Measurements from ENCODE around the gene DNAH8. TPM values are rescaled to one million over a fixed set of nuclear protein-coding genes. Genes with fewer than 3 reads are reported as not detected.

The DNAH8 gene
- total and polyA plus RNA-seq, 2 donors = 0.05 to 0.11 TPM

DNA sequence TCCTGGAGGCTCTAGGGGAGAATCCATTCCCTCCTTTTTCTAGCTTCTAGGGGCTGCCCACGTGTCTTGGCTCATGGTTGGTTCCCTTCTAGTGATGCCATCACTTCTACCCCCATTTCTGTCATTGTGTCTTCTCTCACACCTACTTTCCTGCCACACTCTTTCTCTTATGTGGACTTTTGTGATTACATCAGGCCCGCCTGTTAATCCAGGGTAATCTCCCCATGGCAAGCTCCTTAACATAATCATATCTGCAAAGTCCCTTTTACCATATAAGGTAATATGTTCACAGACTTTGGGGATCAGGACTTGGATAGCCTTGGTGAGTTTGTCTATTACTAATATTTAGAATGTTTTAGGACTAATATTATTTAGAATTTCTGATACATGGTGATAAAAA lies 111.9 kb downstream of the DNAH8 start:
- H3K27ac ChIP-seq (ENCODE audit: low read depth in 1 of 2, low read length in 1 of 2) = no peak overlapping the region
- DNase-seq (ENCODE audit: low read depth in 6 of 9, low spot score in 9 of 9) = no peak
- H3K9me3 ChIP-seq (ENCODE audit: control insufficient read depth in 2 of 2, insufficient read depth in 1 of 2, low read length in 1 of 2) = no peaks in the 10 kb centered on the region
- H3K27me3 ChIP-seq (ENCODE audit: control insufficient read depth in 2 of 2, insufficient read depth in 1 of 2, low read length in 1 of 2) = no peaks in the 10 kb centered on the region
- no peak overlapping the region for H3K4me3 ChIP-seq (ENCODE audit: low read length in 2 of 2)
- no peaks in the 10 kb centered on the region for H3K36me3 ChIP-seq (ENCODE audit: control insufficient read depth in 2 of 2, insufficient read depth in 2 of 2, low read length in 1 of 2)
- no peaks in the 10 kb centered on the region for H3K4me1 ChIP-seq (ENCODE audit: control insufficient read depth in 2 of 2, insufficient read depth in 2 of 2, low read length in 2 of 2)
- 89% methylated on average over 2 of the region's 2 CpGs for WGBS

DNA sequence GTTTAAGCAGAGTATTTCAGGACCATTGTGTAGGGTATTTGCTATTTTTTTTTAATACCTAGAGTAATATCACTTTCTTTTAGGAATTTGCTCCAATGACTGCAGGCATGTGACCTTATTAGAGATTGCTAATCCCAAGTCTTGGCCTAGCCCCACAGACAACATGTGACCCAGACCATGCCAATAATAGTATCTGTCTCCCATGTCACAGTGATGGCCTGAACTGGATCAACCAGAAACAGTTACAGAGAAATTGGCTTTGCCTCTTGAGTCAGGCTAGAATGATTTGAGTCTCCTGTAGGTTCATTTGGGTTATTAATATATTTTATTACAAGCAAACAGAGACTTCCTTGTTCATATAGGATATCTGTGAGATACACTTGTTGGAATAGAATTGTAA lies 116.8 kb downstream of the DNAH8 start:
- no peaks in the 10 kb centered on the region for H3K4me1 ChIP-seq (ENCODE audit: control insufficient read depth in 2 of 2, insufficient read depth in 2 of 2, low read length in 2 of 2)
- no peaks in the 10 kb centered on the region for H3K27me3 ChIP-seq (ENCODE audit: control insufficient read depth in 2 of 2, insufficient read depth in 1 of 2, low read length in 1 of 2)
- DNase-seq (ENCODE audit: low read depth in 6 of 9, low spot score in 9 of 9) = no peak
- H3K9me3 ChIP-seq (ENCODE audit: control insufficient read depth in 2 of 2, insufficient read depth in 1 of 2, low read length in 1 of 2) = no peaks in the 10 kb centered on the region
- H3K4me3 ChIP-seq (ENCODE audit: low read length in 2 of 2) = no peak overlapping the region
- no peak overlapping the region for H3K27ac ChIP-seq (ENCODE audit: low read depth in 1 of 2, low read length in 1 of 2)
- H3K36me3 ChIP-seq (ENCODE audit: control insufficient read depth in 2 of 2, insufficient read depth in 2 of 2, low read length in 1 of 2) = no peaks in the 10 kb centered on the region

DNA sequence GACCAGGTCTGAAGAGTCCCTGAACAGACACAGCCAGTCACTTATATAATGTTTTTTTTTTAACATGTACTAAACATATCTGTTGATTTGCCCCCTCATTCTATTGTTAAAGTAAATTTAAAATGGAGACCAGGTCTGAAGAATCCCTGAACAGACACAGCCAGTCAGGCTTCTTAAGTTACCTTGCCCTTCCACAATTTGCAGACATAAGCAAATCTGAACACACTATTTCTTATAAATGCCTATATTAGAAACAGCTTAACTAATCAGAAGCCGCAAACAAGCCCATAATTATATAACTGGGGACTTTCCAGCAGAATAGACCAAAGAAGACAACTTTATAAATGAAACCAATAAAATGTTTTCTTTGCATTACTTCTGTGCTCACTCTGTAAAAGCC lies 118.2 kb downstream of the DNAH8 start:
- WGBS = 97% methylated on average over 1 of the region's 1 CpG

DNA sequence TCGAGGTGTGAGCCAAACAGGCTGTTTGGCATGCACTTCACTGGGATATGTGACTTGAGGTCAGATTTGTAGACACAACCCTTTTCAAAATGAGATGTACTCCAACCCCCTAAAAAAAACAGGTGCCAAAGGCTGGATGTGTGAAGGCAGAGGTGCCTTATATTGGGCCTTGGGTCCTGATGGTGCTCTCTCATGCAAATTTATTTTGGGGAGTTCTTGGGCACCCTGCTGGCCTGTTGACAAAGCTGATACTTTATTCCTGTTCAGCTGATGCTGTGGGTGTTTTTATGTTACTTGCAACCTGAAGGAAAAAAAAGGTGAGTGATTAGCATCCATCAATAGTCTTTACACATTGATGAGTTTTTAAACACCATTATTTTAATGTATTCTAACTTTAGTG lies 121.5 kb downstream of the DNAH8 start:
- DNase-seq (ENCODE audit: low read depth in 6 of 9, low spot score in 9 of 9) = no peak
- H3K27me3 ChIP-seq (ENCODE audit: control insufficient read depth in 2 of 2, insufficient read depth in 1 of 2, low read length in 1 of 2) = no peaks in the 10 kb centered on the region
- 94% methylated on average over 1 of the region's 1 CpG for WGBS

More for the DNA sequence above, 118.2 kb downstream of the DNAH8 start:
- Histone ChIP-seq H3K9me3 (ENCODE audit: control insufficient read depth in 2 of 2, insufficient read depth in 1 of 2, low read length in 1 of 2) (no peaks in the 10 kb centered on the region), H3K27ac (ENCODE audit: low read depth in 1 of 2, low read length in 1 of 2) (no peak overlapping the region), H3K4me1 (ENCODE audit: control insufficient read depth in 2 of 2, insufficient read depth in 2 of 2, low read length in 2 of 2) (no peaks in the 10 kb centered on the region), H3K27me3 (ENCODE audit: control insufficient read depth in 2 of 2, insufficient read depth in 1 of 2, low read length in 1 of 2) (no peaks in the 10 kb centered on the region), H3K4me3 (ENCODE audit: low read length in 2 of 2) (no peak overlapping the region), H3K36me3 (ENCODE audit: control insufficient read depth in 2 of 2, insufficient read depth in 2 of 2, low read length in 1 of 2) (no peaks in the 10 kb centered on the region)
- DNase-seq (ENCODE audit: low read depth in 6 of 9, low spot score in 9 of 9) = no peak

DNA sequence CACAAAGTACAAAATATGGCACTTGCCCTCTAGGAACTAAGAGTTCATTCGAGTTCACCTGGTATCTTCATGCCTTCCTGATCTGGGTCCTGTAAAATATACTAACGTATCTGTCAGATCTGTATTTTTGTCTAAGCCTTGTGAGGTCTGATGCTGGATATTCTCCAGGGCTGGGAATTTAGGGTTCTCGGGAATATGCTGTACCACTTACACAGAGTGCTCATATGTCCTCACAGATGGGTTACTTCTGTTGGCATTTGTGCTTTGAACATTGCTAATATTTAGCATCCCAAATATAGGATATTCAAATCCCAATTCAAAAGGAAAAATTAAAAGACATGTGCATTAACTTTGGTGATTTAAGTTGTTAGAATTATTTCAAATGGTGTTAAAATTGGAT lies 122.0 kb downstream of the DNAH8 start:
- Histone ChIP-seq H3K4me1 (ENCODE audit: control insufficient read depth in 2 of 2, insufficient read depth in 2 of 2, low read length in 2 of 2) (no peaks in the 10 kb centered on the region), H3K9me3 (ENCODE audit: control insufficient read depth in 2 of 2, insufficient read depth in 1 of 2, low read length in 1 of 2) (no peaks in the 10 kb centered on the region), H3K36me3 (ENCODE audit: control insufficient read depth in 2 of 2, insufficient read depth in 2 of 2, low read length in 1 of 2) (no peaks in the 10 kb centered on the region), H3K27me3 (ENCODE audit: control insufficient read depth in 2 of 2, insufficient read depth in 1 of 2, low read length in 1 of 2) (no peaks in the 10 kb centered on the region), H3K27ac (ENCODE audit: low read depth in 1 of 2, low read length in 1 of 2) (no peak overlapping the region), H3K4me3 (ENCODE audit: low read length in 2 of 2) (no peak overlapping the region)
- 90% methylated on average over 3 of the region's 3 CpGs for WGBS
- DNase-seq (ENCODE audit: low read depth in 6 of 9, low spot score in 9 of 9) = no peak

More for the DNA sequence above, 121.5 kb downstream of the DNAH8 start:
- Histone ChIP-seq H3K9me3 (ENCODE audit: control insufficient read depth in 2 of 2, insufficient read depth in 1 of 2, low read length in 1 of 2) (no peaks in the 10 kb centered on the region), H3K27ac (ENCODE audit: low read depth in 1 of 2, low read length in 1 of 2) (no peak overlapping the region), H3K4me3 (ENCODE audit: low read length in 2 of 2) (no peak overlapping the region), H3K4me1 (ENCODE audit: control insufficient read depth in 2 of 2, insufficient read depth in 2 of 2, low read length in 2 of 2) (no peaks in the 10 kb centered on the region), H3K36me3 (ENCODE audit: control insufficient read depth in 2 of 2, insufficient read depth in 2 of 2, low read length in 1 of 2) (no peaks in the 10 kb centered on the region)

DNA sequence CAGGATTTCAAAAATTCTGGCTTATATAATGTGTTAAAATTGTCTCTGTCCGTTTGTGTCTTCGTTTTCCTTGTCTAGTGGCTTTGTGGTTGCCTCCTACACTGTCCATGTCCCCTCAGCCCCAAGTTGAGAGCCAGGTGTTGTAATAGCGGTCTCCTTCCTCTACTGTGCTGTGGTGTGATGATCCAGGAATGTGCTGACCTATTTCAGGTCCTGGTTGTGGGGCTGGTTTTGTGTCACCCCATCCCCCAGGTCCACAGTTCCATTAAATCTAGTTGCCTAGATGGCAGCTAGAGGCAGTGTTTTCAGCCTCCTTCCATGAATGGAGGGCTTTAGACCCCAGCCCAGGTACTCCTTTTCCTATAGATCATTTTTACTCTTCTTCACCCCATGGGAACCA lies 128.7 kb downstream of the DNAH8 start:
- no peaks in the 10 kb centered on the region for H3K4me1 ChIP-seq (ENCODE audit: control insufficient read depth in 2 of 2, insufficient read depth in 2 of 2, low read length in 2 of 2)
- no peak for DNase-seq (ENCODE audit: low read depth in 6 of 9, low spot score in 9 of 9)
- H3K9me3 ChIP-seq (ENCODE audit: control insufficient read depth in 2 of 2, insufficient read depth in 1 of 2, low read length in 1 of 2) = no peaks in the 10 kb centered on the region
- WGBS = 87% methylated on average over 3 of the region's 3 CpGs
- no peak overlapping the region for H3K27ac ChIP-seq (ENCODE audit: low read depth in 1 of 2, low read length in 1 of 2)
- peaks cover 0 to 2% of the 10 kb centered on the region in 2 donors for H3K27me3 ChIP-seq (ENCODE audit: control insufficient read depth in 2 of 2, insufficient read depth in 1 of 2, low read length in 1 of 2)
- no peaks in the 10 kb centered on the region for H3K36me3 ChIP-seq (ENCODE audit: control insufficient read depth in 2 of 2, insufficient read depth in 2 of 2, low read length in 1 of 2)
- no peak overlapping the region for H3K4me3 ChIP-seq (ENCODE audit: low read length in 2 of 2)

DNA sequence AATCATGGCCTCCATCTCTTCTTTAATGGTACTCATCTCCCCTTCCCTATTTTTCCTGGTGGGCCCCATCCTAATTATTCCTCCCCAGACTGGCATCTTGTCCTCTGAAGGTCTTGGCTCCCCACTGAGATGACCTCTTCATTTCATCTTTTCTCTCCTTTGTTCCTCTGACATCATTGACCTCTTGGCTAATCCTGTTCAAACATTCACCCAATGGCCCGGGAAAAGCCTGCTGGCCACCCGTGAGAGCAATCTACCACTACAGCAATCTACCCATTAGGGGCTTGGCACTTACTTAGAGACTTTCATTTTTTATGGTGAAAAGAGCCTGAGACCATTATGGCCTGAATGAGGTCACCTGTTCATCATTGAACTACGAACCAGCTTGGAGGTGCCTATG lies 130.8 kb downstream of the DNAH8 start:
- no peak overlapping the region for H3K27ac ChIP-seq (ENCODE audit: low read depth in 1 of 2, low read length in 1 of 2)
- peaks cover 2% of the 10 kb centered on the region in 2 donors for H3K27me3 ChIP-seq (ENCODE audit: control insufficient read depth in 2 of 2, insufficient read depth in 1 of 2, low read length in 1 of 2)
- no peaks in the 10 kb centered on the region for H3K4me1 ChIP-seq (ENCODE audit: control insufficient read depth in 2 of 2, insufficient read depth in 2 of 2, low read length in 2 of 2)
- DNase-seq (ENCODE audit: low read depth in 6 of 9, low spot score in 9 of 9) = no peak
- no peaks in the 10 kb centered on the region for H3K9me3 ChIP-seq (ENCODE audit: control insufficient read depth in 2 of 2, insufficient read depth in 1 of 2, low read length in 1 of 2)
- H3K4me3 ChIP-seq (ENCODE audit: low read length in 2 of 2) = no peak overlapping the region
- WGBS = 96% methylated on average over 3 of the region's 3 CpGs
- no peaks in the 10 kb centered on the region for H3K36me3 ChIP-seq (ENCODE audit: control insufficient read depth in 2 of 2, insufficient read depth in 2 of 2, low read length in 1 of 2)

DNA sequence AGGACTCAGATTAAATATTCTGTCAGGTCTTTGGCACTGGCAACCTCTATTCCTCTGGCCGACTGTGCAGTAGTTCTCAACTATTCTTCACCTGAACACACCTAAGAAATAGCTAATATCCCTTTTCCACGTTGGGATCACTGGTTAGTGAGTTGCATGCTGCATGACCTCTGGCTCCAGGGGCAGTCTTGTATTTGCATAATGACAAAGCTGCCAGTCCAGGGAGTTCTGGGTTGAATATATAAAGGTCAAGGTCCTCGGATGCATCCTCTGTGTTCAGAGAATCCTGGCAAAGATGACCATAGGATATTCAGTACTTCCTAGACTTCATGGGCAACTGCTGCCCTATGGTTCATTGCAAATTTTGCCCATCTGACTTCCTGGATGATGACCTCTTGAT lies 131.2 kb downstream of the DNAH8 start:
- Histone ChIP-seq H3K4me3 (ENCODE audit: low read length in 2 of 2) (no peak overlapping the region), H3K27me3 (ENCODE audit: control insufficient read depth in 2 of 2, insufficient read depth in 1 of 2, low read length in 1 of 2) (peaks cover 2% of the 10 kb centered on the region in 2 donors), H3K4me1 (ENCODE audit: control insufficient read depth in 2 of 2, insufficient read depth in 2 of 2, low read length in 2 of 2) (no peaks in the 10 kb centered on the region), H3K36me3 (ENCODE audit: control insufficient read depth in 2 of 2, insufficient read depth in 2 of 2, low read length in 1 of 2) (no peaks in the 10 kb centered on the region), H3K9me3 (ENCODE audit: control insufficient read depth in 2 of 2, insufficient read depth in 1 of 2, low read length in 1 of 2) (no peaks in the 10 kb centered on the region), H3K27ac (ENCODE audit: low read depth in 1 of 2, low read length in 1 of 2) (no peak overlapping the region)
- no peak for DNase-seq (ENCODE audit: low read depth in 6 of 9, low spot score in 9 of 9)
- 93% methylated on average over 3 of the region's 3 CpGs for WGBS

DNA sequence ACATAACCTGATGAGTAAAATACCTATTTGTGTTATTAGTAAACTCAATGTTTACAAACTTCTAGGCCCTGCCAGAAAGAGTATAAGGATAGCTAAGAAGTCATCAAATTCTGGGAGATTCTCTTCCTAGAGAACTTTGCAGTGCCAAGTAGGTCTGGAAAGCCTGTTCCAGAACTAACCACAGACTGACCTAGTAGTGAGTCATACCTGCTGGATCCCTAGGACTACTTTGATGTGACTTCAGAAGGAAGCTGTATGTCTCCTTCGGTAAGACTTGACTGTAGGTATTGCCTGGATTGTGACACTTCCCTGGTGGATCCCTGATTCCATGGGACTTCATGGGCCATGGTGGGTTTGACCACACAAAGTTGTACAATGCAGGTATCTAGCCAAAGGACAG lies 131.7 kb downstream of the DNAH8 start:
- Histone ChIP-seq H3K4me1 (ENCODE audit: control insufficient read depth in 2 of 2, insufficient read depth in 2 of 2, low read length in 2 of 2) (no peaks in the 10 kb centered on the region), H3K36me3 (ENCODE audit: control insufficient read depth in 2 of 2, insufficient read depth in 2 of 2, low read length in 1 of 2) (no peaks in the 10 kb centered on the region), H3K27ac (ENCODE audit: low read depth in 1 of 2, low read length in 1 of 2) (no peak overlapping the region), H3K27me3 (ENCODE audit: control insufficient read depth in 2 of 2, insufficient read depth in 1 of 2, low read length in 1 of 2) (peaks cover 2% of the 10 kb centered on the region in 2 donors), H3K9me3 (ENCODE audit: control insufficient read depth in 2 of 2, insufficient read depth in 1 of 2, low read length in 1 of 2) (no peaks in the 10 kb centered on the region), H3K4me3 (ENCODE audit: low read length in 2 of 2) (no peak overlapping the region)
- 97% methylated on average over 1 of the region's 1 CpG for WGBS
- DNase-seq (ENCODE audit: low read depth in 6 of 9, low spot score in 9 of 9) = no peak

DNA sequence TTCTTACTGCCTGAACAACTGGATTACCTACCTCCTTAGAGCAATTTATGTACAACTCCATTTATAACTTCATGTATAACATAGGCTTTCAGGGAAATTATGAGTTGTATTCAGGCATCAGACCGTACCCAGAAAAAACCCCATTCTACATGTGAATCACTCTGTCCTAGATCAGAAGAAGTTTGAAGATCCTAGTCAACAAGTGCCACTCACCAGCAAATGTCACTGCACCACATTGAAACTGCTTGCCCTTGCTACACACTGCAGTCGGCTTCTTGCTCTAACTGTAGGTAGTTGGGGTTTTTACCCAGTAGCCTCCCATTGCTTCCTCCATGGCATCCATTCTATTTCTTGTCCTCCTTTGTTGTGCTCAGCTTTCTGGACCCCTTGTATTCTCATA lies 132.4 kb downstream of the DNAH8 start:
- no peak for DNase-seq (ENCODE audit: low read depth in 6 of 9, low spot score in 9 of 9)
- Histone ChIP-seq H3K36me3 (ENCODE audit: control insufficient read depth in 2 of 2, insufficient read depth in 2 of 2, low read length in 1 of 2) (no peaks in the 10 kb centered on the region), H3K4me3 (ENCODE audit: low read length in 2 of 2) (no peak overlapping the region), H3K9me3 (ENCODE audit: control insufficient read depth in 2 of 2, insufficient read depth in 1 of 2, low read length in 1 of 2) (no peaks in the 10 kb centered on the region), H3K27me3 (ENCODE audit: control insufficient read depth in 2 of 2, insufficient read depth in 1 of 2, low read length in 1 of 2) (peaks cover 2 to 5% of the 10 kb centered on the region in 2 donors), H3K27ac (ENCODE audit: low read depth in 1 of 2, low read length in 1 of 2) (no peak overlapping the region), H3K4me1 (ENCODE audit: control insufficient read depth in 2 of 2, insufficient read depth in 2 of 2, low read length in 2 of 2) (no peaks in the 10 kb centered on the region)
- WGBS = 94% methylated on average over 2 of the region's 2 CpGs

All from thymus (tissue), 11 donors.